HG02571 (cell line): ENCODE results near the gene CNTNAP5.
"Not testable (repeated sequence)": the region's sequence is repeated elsewhere in the genome, so short reads cannot be mapped to it uniquely, and the experiment has no call there.

Source experiments
- ATAC-seq: cut with Tn5 transposase; IDR thresholded peaks from one replicate; pipeline ENCODE4 v1.9.1; 2021; ENCODE audit warnings: mild to moderate bottlenecking, moderate library complexity; ENCODE audit not compliant: unreplicated experiment

The CNTNAP5 gene

DNA sequence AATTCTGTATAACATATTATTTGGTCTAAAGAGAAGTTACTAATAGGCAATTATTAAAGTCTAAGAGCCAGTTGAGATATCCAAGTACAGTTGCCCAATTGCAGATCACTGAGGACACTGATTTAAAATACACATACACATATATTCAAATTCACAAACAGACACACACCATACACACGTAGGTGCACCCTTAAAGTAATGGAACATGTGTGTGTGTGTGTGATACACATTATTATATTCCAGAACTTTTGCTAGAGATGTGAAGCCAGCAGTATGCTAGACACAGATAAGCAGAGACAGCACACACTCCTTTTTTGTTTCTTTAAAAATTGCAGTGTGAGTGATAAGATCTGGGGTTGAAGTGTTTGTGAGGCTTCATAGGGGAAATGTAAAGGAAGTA lies 292.5 kb downstream of the CNTNAP5 start:
- ATAC-seq: no peak

DNA sequence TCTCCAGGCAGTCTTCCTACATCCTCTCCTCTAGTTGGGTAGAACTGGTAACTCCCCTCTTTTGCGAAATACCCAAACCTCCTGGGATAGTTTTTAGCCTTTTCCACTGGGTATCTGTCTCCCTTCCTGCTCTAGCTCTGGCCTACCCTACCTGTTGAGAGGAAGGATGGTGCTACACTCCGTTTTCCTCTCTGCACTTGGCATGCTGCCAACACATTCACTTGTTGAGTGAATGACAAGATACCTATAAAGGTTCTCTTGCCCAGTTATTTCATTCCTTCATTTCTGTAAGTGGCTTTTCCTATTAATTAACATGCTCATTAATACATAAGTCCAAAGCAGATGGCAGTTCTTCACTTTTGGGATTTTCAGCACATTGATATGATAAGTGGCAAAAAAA lies 293.8 kb downstream of the CNTNAP5 start:
- ATAC-seq: no peak

DNA sequence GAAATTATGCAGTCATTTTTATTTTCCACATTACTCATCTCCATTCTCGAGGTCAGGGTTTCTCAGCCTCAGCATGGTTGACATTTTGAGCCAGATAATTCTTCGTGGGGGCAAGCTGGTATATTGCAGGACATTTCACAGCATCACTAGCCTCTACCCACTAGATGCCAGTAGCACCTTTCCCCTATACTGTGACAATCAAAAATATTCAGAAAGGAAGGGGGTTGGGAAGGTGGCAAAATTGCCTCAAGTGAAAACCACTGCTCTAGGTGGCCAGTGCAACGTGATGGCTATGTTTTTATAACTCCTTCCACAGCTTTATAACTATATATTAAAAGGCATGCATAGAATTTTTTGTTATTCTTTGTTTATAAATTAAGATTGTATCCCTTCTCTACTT lies 294.5 kb downstream of the CNTNAP5 start:
- ATAC-seq: no peak

- no peak for ATAC-seq
Observed at GRCh38 chr2:124320051-124320688, 295.1 kb downstream of the CNTNAP5 start.

GRCh38 chr2:124323321-124323720 lies 298.2 kb downstream of the CNTNAP5 start:
- ATAC-seq: no peak

DNA sequence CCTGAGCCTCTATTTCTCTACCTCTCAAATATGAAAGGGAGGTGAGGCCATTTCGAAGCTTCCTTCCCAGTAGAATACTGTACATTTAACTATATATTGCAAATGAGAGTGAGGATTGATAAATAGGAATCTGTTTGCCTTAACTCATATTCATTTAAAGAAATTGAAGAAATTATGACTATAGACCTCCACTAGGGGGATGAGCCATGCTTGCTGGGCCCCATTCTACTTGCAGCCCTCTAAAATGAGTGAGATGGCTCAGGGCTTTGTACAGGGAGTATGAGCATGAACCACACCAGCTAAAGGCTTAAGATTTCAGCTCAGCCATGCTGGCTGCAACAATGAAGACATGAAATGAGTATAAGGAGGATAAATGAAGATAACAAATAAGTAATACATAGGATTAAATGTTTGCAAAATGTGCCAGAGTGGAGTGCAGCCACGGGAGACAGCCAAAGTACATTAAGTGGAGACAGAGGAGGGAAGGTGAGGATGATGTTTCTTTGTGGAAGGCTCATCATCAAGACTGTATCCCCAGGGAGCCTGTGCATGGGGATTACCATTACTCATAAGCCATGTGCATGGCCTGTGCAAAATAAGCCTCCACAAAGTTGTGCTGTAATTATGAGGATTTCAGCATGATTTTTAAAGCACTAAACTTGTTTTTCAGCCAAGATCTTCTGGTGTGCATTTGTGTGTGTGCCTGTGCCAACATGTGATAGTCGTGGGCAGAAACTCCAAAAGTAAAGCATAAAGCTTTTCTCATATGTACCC lies 300.8 kb downstream of the CNTNAP5 start:
- no peak for ATAC-seq

GRCh38 chr2:124327303-124327702 lies 302.2 kb downstream of the CNTNAP5 start:
- ATAC-seq: no peak

DNA sequence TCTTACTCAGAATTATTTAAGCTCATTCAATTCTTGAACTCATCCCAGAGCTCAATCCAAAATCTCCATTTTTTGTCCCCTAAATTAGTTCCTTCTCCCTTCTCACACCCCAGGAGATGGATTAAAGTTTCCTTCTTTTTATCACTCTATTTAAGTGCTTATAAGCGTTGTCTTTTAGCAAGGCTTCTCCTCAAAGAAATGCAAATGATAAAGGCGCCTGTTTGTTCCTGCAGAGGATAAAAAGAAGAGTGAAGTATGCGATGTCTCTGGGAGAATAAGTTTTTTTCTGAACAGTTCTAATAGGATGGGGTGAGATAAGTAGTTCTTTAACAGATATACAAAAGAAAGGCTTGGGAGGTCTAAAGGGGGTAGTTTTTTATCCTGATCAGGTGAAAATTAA lies 303.3 kb downstream of the CNTNAP5 start:
- ATAC-seq: no peak

- no peak for ATAC-seq
Observed at GRCh38 chr2:124333784-124334183, 308.7 kb downstream of the CNTNAP5 start.

DNA sequence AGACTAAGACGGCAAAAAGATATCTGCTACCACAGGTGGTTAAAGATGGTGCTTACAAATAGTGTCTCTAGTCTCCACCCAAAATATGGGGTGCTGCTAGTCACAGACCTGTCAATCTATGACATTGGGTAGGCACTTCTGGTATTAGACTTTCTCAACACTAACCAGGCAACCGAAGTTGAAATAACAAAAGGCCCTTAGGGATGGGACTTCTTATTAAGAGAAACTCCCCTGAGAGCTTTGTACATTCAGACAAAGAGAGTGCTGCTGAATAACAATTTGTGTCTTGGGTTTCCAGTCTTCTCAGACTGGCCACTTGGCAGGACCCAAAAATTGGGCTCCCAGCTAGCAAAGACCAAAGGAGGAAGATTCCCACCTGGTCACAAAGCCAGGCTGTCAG lies 310.0 kb downstream of the CNTNAP5 start:
- ATAC-seq: no peak

- ATAC-seq: no peak
Observed at GRCh38 chr2:124339709-124340108, 314.6 kb downstream of the CNTNAP5 start.

DNA sequence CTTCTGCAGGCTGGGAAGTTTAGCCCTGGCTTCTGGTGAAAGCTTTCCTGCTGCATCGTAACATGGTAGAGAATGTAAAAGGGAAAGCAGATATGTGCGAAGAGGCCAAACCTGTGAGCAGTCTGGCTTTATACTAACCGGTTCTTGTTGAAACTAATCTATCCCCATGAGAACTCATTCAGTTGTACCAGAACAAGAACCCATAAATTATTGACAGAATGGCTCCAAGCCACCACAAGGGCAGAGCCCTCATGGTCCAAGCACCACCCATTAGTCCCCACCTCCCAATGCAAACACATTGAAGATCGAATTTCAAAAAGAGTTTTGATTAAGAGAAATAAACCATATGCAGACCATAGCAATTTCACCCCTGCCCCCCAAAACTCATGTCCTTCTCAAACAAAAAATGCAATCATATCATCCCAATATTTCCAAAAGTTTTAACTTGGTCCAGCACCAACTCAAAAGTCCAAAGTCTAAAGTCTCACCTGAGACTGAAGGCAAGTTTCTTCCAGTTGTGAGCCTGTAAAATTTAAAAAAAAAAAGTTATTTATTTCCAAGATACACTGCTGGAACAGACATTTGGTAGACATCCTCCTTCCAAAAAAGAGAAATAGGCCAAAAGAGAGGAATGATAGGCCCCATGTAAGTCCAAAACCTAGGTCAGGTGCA lies 318.9 kb downstream of the CNTNAP5 start:
- no peak for ATAC-seq

DNA sequence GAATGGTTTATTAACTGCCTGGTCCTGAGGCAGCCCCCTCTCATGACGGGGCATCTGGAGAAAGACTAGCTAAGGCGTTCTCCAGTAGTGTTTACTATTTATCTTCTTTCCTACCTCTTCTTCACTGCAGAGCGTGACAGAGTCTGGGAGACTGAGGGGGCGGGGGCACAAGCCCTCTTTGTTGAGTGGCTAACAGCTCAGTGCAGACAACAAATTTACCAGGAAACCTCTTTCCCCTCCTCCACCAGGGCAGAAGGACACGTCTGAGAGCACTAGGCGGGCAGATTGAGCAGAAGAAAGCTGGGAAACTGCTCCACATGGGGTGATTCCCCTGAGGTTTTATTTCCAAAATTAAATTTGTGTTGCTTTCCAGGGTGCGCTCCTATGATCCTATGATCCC lies 322.1 kb downstream of the CNTNAP5 start:
- ATAC-seq: no peak

DNA sequence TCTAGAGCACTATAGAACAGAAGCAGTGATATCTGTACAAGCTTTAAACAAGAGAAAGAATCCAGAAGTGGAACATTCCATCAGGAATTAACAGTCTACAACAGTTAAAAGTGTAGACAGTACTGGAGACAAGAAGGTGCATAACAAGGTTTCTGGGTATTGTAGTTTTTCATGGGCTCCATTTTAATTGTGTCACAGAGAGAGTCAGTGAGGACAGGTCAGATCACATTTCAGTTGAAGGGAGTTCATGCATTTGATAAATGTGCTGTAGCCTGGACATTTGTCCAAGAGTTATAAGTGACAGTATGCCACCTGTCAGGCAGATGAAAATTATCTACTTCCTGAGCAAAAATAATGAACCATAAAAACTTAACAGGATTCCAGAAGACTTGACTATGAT lies 328.6 kb downstream of the CNTNAP5 start:
- no peak for ATAC-seq

DNA sequence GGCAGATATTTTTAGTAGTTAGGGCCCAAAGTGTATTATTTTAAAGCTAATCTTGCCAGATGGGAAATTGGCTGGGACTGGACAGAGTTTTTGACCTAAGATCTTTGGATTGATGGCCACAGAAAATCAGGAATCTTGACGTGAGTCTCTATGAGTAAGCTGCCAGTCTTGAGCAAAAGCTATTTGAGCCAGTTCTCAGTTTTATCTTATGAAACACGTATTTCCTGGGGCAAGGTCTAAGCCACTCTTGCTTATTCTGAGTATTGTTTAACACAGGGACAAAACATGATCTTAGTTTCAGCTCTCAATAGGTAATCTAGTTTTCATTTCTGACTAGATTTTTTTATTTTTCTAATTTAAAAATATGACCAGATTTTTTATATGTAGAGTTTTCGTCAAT lies 329.4 kb downstream of the CNTNAP5 start:
- ATAC-seq: no peak

- not testable (repeated sequence) for ATAC-seq
Observed at GRCh38 chr2:124361966-124362365, 336.9 kb downstream of the CNTNAP5 start.

DNA sequence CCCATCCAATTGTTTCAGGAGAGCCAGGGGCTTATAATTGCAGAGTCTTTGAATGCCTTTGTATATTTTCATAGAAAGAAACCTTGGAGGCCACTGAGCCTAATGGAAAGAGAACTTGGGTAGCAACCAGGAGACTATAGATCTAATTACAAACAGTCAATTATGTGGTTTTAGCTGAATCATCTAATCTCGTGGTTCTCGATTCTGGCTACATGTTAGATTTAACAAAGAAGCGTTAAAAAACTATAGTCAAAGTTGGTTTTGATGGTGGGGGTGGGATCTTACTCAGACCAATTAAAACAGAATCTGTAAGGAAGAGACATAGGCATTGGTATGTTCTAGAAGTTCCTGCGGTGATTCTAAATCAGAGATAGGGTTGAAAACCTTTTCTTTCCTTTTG lies 344.1 kb downstream of the CNTNAP5 start:
- no peak for ATAC-seq

DNA sequence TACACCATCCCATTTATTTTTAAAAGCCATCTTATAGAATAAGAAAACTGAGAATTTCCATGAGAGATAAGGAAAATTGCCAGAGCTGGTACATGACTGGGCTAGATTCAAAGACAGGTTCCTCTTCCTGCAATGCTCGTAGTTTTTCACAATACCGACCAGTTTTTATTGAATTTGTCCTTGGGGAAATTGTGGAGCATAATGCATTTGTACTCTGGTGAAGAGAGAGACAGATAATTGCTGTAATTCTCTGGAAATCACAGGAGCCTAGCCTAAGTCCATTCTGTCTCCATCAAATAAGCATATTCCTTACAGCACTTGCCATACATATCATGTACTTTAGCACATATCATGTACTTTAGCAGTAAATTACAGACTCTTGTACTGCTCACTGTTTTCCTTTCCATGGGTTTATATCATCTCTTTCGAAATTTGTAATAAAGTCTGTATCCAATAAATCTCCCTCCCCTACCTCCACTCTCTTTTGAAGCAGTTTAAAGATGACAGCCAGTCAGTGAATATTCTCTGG lies 355.2 kb downstream of the CNTNAP5 start:
- ATAC-seq: no peak

DNA sequence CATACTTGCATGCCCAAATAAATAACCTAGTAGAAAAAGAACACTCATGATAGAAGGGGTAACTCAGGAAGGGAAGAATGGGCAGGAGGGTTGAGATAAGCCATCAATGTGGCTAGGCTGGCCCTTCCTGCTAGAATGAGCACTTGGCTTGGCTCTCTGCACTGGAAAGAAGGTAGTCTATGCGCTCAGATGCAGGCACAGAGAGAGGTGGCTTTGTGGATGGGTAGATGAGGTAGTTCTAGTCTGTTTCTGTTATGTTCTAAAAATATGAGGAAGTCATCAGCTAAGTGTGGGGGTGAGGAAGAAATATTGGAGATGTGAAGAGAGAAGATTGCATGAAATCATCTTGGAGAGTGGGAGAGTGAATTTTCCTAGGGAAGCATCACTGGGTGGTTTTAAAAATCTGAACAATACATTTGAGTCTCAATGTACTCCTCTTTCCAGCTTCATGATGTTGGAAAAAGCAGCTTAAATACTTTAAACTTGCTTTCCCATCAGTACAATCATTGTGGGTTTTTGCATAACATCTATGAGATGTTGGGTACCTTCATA lies 357.1 kb downstream of the CNTNAP5 start:
- ATAC-seq: no peak

- ATAC-seq: no peak
Observed at GRCh38 chr2:124395961-124396360, 370.9 kb downstream of the CNTNAP5 start.

GRCh38 chr2:124402274-124402673 lies 377.2 kb downstream of the CNTNAP5 start:
- ATAC-seq: no peak
